ENCODE measurements around the gene MB.

Gene MB

DNA sequence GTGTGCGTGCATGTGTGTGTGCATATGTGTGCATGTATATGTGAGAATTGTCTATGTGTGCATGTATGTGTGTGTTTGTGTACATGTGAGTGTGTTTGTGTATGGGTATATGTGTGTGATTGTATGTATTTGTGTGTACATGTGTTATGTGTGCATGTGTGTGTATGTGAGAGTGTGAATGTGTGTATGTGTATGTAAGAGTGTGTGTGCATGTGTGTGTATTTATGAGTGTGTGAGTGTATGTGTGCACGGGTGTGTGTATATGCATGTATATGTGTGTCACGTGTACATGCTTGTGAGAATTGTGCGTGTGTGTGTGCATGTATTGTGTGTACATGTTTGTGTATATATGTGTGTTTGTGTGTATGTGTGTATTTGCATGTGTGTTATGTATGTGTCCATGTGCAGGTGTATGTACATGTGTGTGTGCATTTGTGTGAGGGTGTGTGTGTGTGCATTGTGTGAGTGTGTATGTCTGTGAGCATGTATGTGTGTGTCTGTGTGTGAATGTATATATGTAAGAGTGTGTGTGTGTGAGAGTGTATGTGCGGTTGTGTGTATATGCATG, 16.0 kb downstream of the MB start:
- no peaks in the 10 kb centered on the region for H3K27me3 ChIP-seq (ENCODE audit: insufficient read depth, low read depth)
- H3K4me2 ChIP-seq: no peak overlapping the region
- H2AFZ ChIP-seq (ENCODE audit: low read depth): no peak overlapping the region
- no peaks in the 10 kb centered on the region for H3K4me1 ChIP-seq (ENCODE audit: low read depth, poor library complexity, severe bottlenecking)
- no peaks in the 10 kb centered on the region for H3K79me2 ChIP-seq (ENCODE audit: insufficient read depth, low read depth)
- TF ChIP-seq, protein P1, sequence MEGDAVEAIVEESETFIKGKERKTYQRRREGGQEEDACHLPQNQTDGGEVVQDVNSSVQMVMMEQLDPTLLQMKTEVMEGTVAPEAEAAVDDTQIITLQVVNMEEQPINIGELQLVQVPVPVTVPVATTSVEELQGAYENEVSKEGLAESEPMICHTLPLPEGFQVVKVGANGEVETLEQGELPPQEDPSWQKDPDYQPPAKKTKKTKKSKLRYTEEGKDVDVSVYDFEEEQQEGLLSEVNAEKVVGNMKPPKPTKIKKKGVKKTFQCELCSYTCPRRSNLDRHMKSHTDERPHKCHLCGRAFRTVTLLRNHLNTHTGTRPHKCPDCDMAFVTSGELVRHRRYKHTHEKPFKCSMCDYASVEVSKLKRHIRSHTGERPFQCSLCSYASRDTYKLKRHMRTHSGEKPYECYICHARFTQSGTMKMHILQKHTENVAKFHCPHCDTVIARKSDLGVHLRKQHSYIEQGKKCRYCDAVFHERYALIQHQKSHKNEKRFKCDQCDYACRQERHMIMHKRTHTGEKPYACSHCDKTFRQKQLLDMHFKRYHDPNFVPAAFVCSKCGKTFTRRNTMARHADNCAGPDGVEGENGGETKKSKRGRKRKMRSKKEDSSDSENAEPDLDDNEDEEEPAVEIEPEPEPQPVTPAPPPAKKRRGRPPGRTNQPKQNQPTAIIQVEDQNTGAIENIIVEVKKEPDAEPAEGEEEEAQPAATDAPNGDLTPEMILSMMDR (conservative IDR thresholded peaks at IDR 0.05; ENCODE audit: low read depth, low read length): no peak
- H4K20me1 ChIP-seq (ENCODE audit: insufficient read depth): no peaks in the 10 kb centered on the region
- H3K4me3 ChIP-seq (IDR thresholded peaks at IDR 0.05; ENCODE audit: insufficient read depth, low read depth, low read length): no peak overlapping the region
- H3K36me3 ChIP-seq (ENCODE audit: insufficient read depth): no peaks in the 10 kb centered on the region
- H3K9ac ChIP-seq: no peak overlapping the region
- H3K27ac ChIP-seq: no peak overlapping the region

DNA sequence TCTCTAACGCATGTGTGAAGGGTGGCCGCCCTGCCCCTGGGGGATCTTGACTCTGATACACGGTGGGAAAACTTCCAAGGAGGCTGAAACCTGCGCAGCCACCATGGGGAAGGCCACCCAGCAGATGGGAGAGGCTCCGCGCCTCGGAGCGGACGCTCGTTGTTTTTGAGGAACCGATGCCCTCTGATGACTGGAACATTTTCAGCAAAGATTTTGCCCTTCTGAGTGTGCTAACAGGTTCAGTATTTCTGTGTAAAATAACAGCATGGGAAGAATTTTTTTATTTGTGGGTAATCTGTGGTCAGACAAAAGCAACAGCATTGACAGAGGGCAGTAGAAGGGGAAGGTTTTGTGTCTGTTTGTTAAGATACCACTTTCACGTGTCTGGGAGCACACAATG, 16.7 kb downstream of the MB start:
- no peaks in the 10 kb centered on the region for H3K79me2 ChIP-seq (ENCODE audit: insufficient read depth, low read depth)
- no peaks in the 10 kb centered on the region for H3K4me1 ChIP-seq (ENCODE audit: low read depth, poor library complexity, severe bottlenecking)
- no peaks in the 10 kb centered on the region for H4K20me1 ChIP-seq (ENCODE audit: insufficient read depth)
- H3K9ac ChIP-seq: no peak overlapping the region
- H3K27ac ChIP-seq: no peak overlapping the region
- TF ChIP-seq, protein P1 (conservative IDR thresholded peaks at IDR 0.05; ENCODE audit: low read depth, low read length): no peak
- H3K4me3 ChIP-seq (IDR thresholded peaks at IDR 0.05; ENCODE audit: insufficient read depth, low read depth, low read length): no peak overlapping the region
- H2AFZ ChIP-seq (ENCODE audit: low read depth): no peak overlapping the region
- no peak overlapping the region for H3K4me2 ChIP-seq
- H3K27me3 ChIP-seq (ENCODE audit: insufficient read depth, low read depth): no peaks in the 10 kb centered on the region
- H3K36me3 ChIP-seq (ENCODE audit: insufficient read depth): no peaks in the 10 kb centered on the region

DNA sequence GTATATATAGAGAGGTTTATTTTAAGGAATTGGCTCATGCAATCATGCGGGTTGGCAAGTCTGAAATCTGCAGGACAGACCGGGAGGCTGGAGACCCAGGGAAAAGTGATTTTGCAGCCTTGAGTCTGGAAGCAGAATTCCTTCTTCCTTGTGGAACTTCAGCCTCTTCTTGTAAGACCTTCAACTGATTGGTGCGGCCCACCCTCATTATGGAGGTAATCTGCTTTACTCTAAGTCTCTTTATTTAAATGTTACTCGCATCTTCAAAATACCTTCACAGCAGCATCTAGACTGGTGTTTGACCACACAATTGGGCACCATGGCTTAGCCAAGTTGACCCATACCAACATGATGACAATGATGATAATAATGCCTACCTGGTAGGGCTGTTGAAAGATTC, 17.8 kb downstream of the MB start:
- TF ChIP-seq, protein P1 (conservative IDR thresholded peaks at IDR 0.05; ENCODE audit: low read depth, low read length): no peak
- H2AFZ ChIP-seq (ENCODE audit: low read depth): no peak overlapping the region
- H4K20me1 ChIP-seq (ENCODE audit: insufficient read depth): no peaks in the 10 kb centered on the region
- H3K4me3 ChIP-seq (IDR thresholded peaks at IDR 0.05; ENCODE audit: insufficient read depth, low read depth, low read length): no peak overlapping the region
- no peak overlapping the region for H3K4me2 ChIP-seq
- no peak overlapping the region for H3K9ac ChIP-seq
- H3K27ac ChIP-seq: no peak overlapping the region
- no peaks in the 10 kb centered on the region for H3K36me3 ChIP-seq (ENCODE audit: insufficient read depth)
- H3K79me2 ChIP-seq (ENCODE audit: insufficient read depth, low read depth): no peaks in the 10 kb centered on the region
- H3K27me3 ChIP-seq (ENCODE audit: insufficient read depth, low read depth): no peaks in the 10 kb centered on the region
- H3K4me1 ChIP-seq (ENCODE audit: low read depth, poor library complexity, severe bottlenecking): no peaks in the 10 kb centered on the region

DNA sequence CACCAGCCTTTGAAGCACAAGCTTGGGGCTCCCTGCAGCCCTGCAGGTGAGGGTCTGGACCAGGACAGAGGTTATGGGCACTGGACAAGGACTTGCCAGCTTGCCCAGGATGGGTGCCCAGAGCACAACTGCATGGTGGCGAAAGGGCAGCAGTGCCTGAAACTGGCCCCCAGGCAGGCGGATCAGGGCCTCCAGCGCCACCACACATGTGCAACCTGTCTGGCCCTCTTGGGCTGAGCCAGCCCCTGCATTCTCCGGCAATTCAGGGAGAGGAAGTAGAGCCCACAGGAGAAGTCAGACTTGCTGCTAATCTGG, 18.8 kb downstream of the MB start:
- no peaks in the 10 kb centered on the region for H3K27me3 ChIP-seq (ENCODE audit: insufficient read depth, low read depth)
- no peak overlapping the region for H3K4me2 ChIP-seq
- H3K36me3 ChIP-seq (ENCODE audit: insufficient read depth): no peaks in the 10 kb centered on the region
- H3K27ac ChIP-seq: no peak overlapping the region
- H3K9ac ChIP-seq: no peak overlapping the region
- no peak overlapping the region for H3K4me3 ChIP-seq (IDR thresholded peaks at IDR 0.05; ENCODE audit: insufficient read depth, low read depth, low read length)
- H4K20me1 ChIP-seq (ENCODE audit: insufficient read depth): no peaks in the 10 kb centered on the region
- H3K4me1 ChIP-seq (ENCODE audit: low read depth, poor library complexity, severe bottlenecking): no peaks in the 10 kb centered on the region
- no peak overlapping the region for H2AFZ ChIP-seq (ENCODE audit: low read depth)
- no peaks in the 10 kb centered on the region for H3K79me2 ChIP-seq (ENCODE audit: insufficient read depth, low read depth)
- TF ChIP-seq, protein P1 (conservative IDR thresholded peaks at IDR 0.05; ENCODE audit: low read depth, low read length): no peak
